B cell (primary cell): ENCODE data around the gene URM1. TPM values are rescaled to one million over a fixed set of nuclear protein-coding genes. Genes with fewer than 3 reads are reported as not detected.
A peak's percentile ranks its signal among the peaks of the same experiment; 100 is the strongest.

Experiments used
- ATAC-seq: fragments of 200-7000 bp; cut with Tn5 transposase; one replicate; pipeline ENCODE4 v1.10.0; 2021; ENCODE audit warnings: low read depth, mild to moderate bottlenecking, moderate number of reproducible peaks, moderate library complexity
- CTCF ChIA-PET: fragments of 350-600 bp; sonication (Branson Sonifier 250); formaldehyde crosslinking; loops from one replicate; lab custom pipeline; 2021; ENCODE audit warnings: antibody characterized with exemption, inconsistent platforms; lab: Charles Lee
- POLR2A ChIA-PET: fragments of 350-600 bp; sonication (Branson Sonifier 250); formaldehyde crosslinking; loops from one replicate; lab custom pipeline; 2021; ENCODE audit warnings: antibody characterized with exemption; lab: Charles Lee
- DNase-seq: peaks from one replicate; pipeline ENCODE4 v3.0.0; 2013
- H2AFZ ChIP-seq: 2 replicates; pipeline ENCODE4 v1.6.1; 2012; ENCODE audit warnings: mild to moderate bottlenecking, low read depth, low read length; ENCODE audit not compliant: insufficient read depth, poor library complexity, severe bottlenecking
- H3K27ac ChIP-seq, 2 donors: 1 replicate in 1 of 2; 2 replicates in 1 of 2; pipeline ENCODE4 v1.5.1; 2012 to 2013; ENCODE audit warnings: low read length in 2 of 2, mild to moderate bottlenecking in 2 of 2, moderate library complexity in 1 of 2
- H3K27me3 ChIP-seq, 4 experiments: fragments of 200-600 bp in 1 of 4; sonication (generic) in 1 of 4; replicated peaks in 1 of 4; 1 replicate in 2 of 4; 2 replicates in 2 of 4; pipeline versions ENCODE4 v1.6.1 to v1.7.0; 2013 to 2016; ENCODE audit warnings: low read length in 3 of 4, mild to moderate bottlenecking in 2 of 4, mixed read lengths in 1 of 4, moderate library complexity in 1 of 4; ENCODE audit not compliant: insufficient read depth in 4 of 4, control insufficient read depth in 3 of 4; ENCODE audit errors: control extremely low read depth in 1 of 4
- H3K36me3 ChIP-seq, 2 experiments: replicated peaks in 1 of 2; 1 replicate in 1 of 2; 2 replicates in 1 of 2; pipeline versions ENCODE4 v1.6.1 to v1.7.1; 2013; ENCODE audit warnings: low read length in 1 of 2; ENCODE audit not compliant: insufficient read depth in 2 of 2, control insufficient read depth in 1 of 2; ENCODE audit errors: control extremely low read depth in 1 of 2, extremely low read depth in 1 of 2
- H3K4me1 ChIP-seq, 2 donors: fragments of 200-600 bp in 1 of 2; sonication (generic) in 1 of 2; 1 replicate in 1 of 2; 2 replicates in 1 of 2; pipeline versions ENCODE4 v1.5.1 to v1.6.1; 2013 to 2017; ENCODE audit warnings: low read length in 2 of 2; ENCODE audit not compliant: control insufficient read depth in 2 of 2, insufficient read depth in 2 of 2
- H3K4me2 ChIP-seq: replicated peaks from 2 replicates; pipeline ENCODE3; 2012; ENCODE audit warnings: mild to moderate bottlenecking, low read depth, low read length; ENCODE audit not compliant: poor library complexity, severe bottlenecking
- H3K4me3 ChIP-seq, 5 experiments: fragments of 200-600 bp in 1 of 5; sonication (generic) in 1 of 5; 1 replicate in 3 of 5; 2 replicates in 2 of 5; pipeline versions ENCODE4 v1.5.1 to v1.7.0; 2011 to 2016; ENCODE audit warnings: low read length in 4 of 5, mild to moderate bottlenecking in 4 of 5, low read depth in 2 of 5, control low read depth in 1 of 5, moderate library complexity in 1 of 5; ENCODE audit not compliant: insufficient read depth in 1 of 5; ENCODE audit errors: control extremely low read depth in 1 of 5, extremely low read depth in 1 of 5
- H3K79me2 ChIP-seq: fragments of 200-600 bp; sonication (generic); one replicate; pipeline ENCODE4 v1.6.0; 2016; ENCODE audit warnings: low read length; ENCODE audit not compliant: control insufficient read depth, insufficient read depth
- H3K9ac ChIP-seq: fragments of 200-600 bp; sonication (generic); 2 replicates; pipeline ENCODE4 v1.6.1; 2017; ENCODE audit warnings: mild to moderate bottlenecking, low read length, moderate library complexity
- H3K9me3 ChIP-seq, 3 donors: one replicate each; pipeline versions ENCODE4 v1.6.1 to v1.7.1; 2013; ENCODE audit warnings: low read length in 2 of 3; ENCODE audit not compliant: control insufficient read depth in 2 of 3, insufficient read depth in 1 of 3; ENCODE audit errors: control extremely low read depth in 1 of 3
- H4K20me1 ChIP-seq: 2 replicates; pipeline ENCODE4 v1.6.0; 2012; ENCODE audit warnings: mild to moderate bottlenecking, low read length; ENCODE audit not compliant: insufficient read depth, control insufficient read depth, poor library complexity, severe bottlenecking
- H3K27ac Mint-ChIP-seq: one replicate; pipeline ENCODE4 v1.8.0; 2021; ENCODE audit warnings: mixed read lengths
- H3K27me3 Mint-ChIP-seq: one replicate; pipeline ENCODE4 v1.8.0; 2021; ENCODE audit warnings: mixed read lengths
- H3K4me1 Mint-ChIP-seq: one replicate; pipeline ENCODE4 v1.8.0; 2021; ENCODE audit warnings: mixed read lengths
- H3K4me3 Mint-ChIP-seq: one replicate; pipeline ENCODE4 v1.8.0; 2021; ENCODE audit warnings: mixed read lengths
- H3K9me3 Mint-ChIP-seq: one replicate; pipeline ENCODE4 v1.8.0; 2022; ENCODE audit warnings: mixed read lengths; ENCODE audit not compliant: insufficient read depth
- CTCF ChIP-seq: fragments of 200-600 bp; IDR thresholded peaks from one replicate; pipeline ENCODE4 v1.8.0; 2022; ENCODE audit warnings: antibody characterized with exemption, mild to moderate bottlenecking
- EZH2 ChIP-seq: IDR thresholded peaks from 2 replicates; pipeline ENCODE4 v1.6.1; 2012; ENCODE audit warnings: borderline replicate concordance, low read depth, mild to moderate bottlenecking, moderate library complexity, low read length; ENCODE audit not compliant: insufficient read depth, poor library complexity, severe bottlenecking
- WGBS: methylation state at CpG from one replicate; pipeline ENCODE4 v1.1.5; 2013; ENCODE audit warnings: missing lambda C conversion rate; ENCODE audit not compliant: insufficient coverage; 5-methylcytosine and 5-hydroxymethylcytosine counted together
- intact Hi-C: fragments of 100-400 bp; cut with micrococcal nuclease; formaldehyde crosslinking; loops from one replicate; pipeline ENCODE4 v1.10.0; 2022
- polyA plus RNA-seq: library from polyadenylated mRNA; depleted of rRNA; stranded (reverse); fragments of >200 nt; gene quantifications from 2 replicates; pipeline ENCODE4 v1.2.3, GENCODE V29; 2012
- total RNA-seq, 2 donors: library from RNA; stranded (reverse); fragments of 120-200 nt in 1 of 2; gene quantifications; 1 replicate in 1 of 2; 2 replicates in 1 of 2; pipeline versions ENCODE4 v1.2.3 to v1.2.4, GENCODE V29; 2013 to 2022

The URM1 gene
- total and polyA plus RNA-seq, 2 donors (not counting 1 experiment from before 2014, with no cell fraction given) = 40.3 to 43.8 TPM

GRCh38 chr9:128365525-128365924, 5.6 kb upstream of the URM1 start:
- no peaks in the 10 kb centered on the region for H3K36me3 ChIP-seq
- Mint-ChIP-seq H3K27ac (no peak overlapping the region), H3K9me3 (no peaks in the 10 kb centered on the region), H3K27me3 (no peaks in the 10 kb centered on the region), H3K4me1 (peaks cover 14% of the 10 kb centered on the region), H3K4me3 (peak overlapping the region; percentile 34)
- H3K79me2 ChIP-seq = peaks cover 4% of the 10 kb centered on the region
- WGBS = 80% methylated on average over 2 of the region's 4 CpGs
- DNase-seq (no peak), ATAC-seq (no peak)
- no peaks in the 10 kb centered on the region for H3K27me3 ChIP-seq
- intact Hi-C loops = no loop called here
- TF ChIP-seq EZH2 (no peak), CTCF (no peak)
- no peak overlapping the region for H3K4me3 ChIP-seq
- ChIA-PET POLR2A (interaction anchor here (0.6 kb wide), 1 partner anchor 701 kb away, joined by 5 read pairs; no protein-coding TSS in a partner anchor), CTCF (interaction anchor here (1.0 kb wide), 1 partner anchor 71 kb away, joined by 3 read pairs; no protein-coding TSS in a partner anchor)
- H3K9me3 ChIP-seq = no peaks in the 10 kb centered on the region
- H4K20me1 ChIP-seq = no peaks in the 10 kb centered on the region
- H3K4me2 ChIP-seq = peak overlapping the region; percentile 78
- H2AFZ ChIP-seq = peak overlapping the region; percentile 91
- H3K4me1 ChIP-seq = peaks cover 15 to 25% of the 10 kb centered on the region in 2 donors
- H3K27ac ChIP-seq = no peak overlapping the region
- peak overlapping the region; percentile 52 for H3K9ac ChIP-seq

GRCh38 chr9:128369024-128369706, 2.0 kb upstream of the URM1 start:
- Histone ChIP-seq H3K9me3 (no peaks in the 10 kb centered on the region), H3K9ac (no peak overlapping the region), H3K4me2 (no peak overlapping the region), H3K27ac (no peak overlapping the region), H4K20me1 (peaks cover 18% of the 10 kb centered on the region), H3K36me3 (peaks cover 2 to 6% of the 10 kb centered on the region in 2 experiments), H2AFZ (no peak overlapping the region), H3K27me3 (no peaks in the 10 kb centered on the region), H3K79me2 (peaks cover 38% of the 10 kb centered on the region), H3K4me1 (peaks cover 25 to 35% of the 10 kb centered on the region in 2 donors), H3K4me3 (no peak overlapping the region)
- WGBS = 96% methylated on average over 7 of the region's 9 CpGs
- DNase-seq (no peak), ATAC-seq (no peak)
- Mint-ChIP-seq H3K4me3 (peak overlapping the region; percentile 37), H3K9me3 (no peaks in the 10 kb centered on the region), H3K4me1 (peaks cover 32% of the 10 kb centered on the region), H3K27me3 (no peaks in the 10 kb centered on the region), H3K27ac (peak overlapping the region; percentile 41)
- ChIA-PET CTCF (no interaction called here), POLR2A (no interaction called here)
- intact Hi-C loops = no loop called here
- TF ChIP-seq EZH2 (no peak), CTCF (no peak)
